HCT116 (cell line): ENCODE measurements around the gene TCEA3. TPM values are rescaled to one million over a fixed set of nuclear protein-coding genes. Genes with fewer than 3 reads are reported as not detected.

Experiments
- ATAC-seq: fragments of 200-7000 bp; cut with Tn5 transposase; 2 replicates; pipeline ENCODE4 v1.9.1; 2020; ENCODE audit warnings: mild to moderate bottlenecking, moderate library complexity
- BruUV-seq: library from RNA; stranded (reverse); fragments of 400-500 nt; replicated peaks from 2 replicates; lab custom pipeline; 2021; lab: Mats Ljungman, UMichigan
- CTCF ChIA-PET: fragments of 300-600 bp; sonication (Branson Sonifier 250); formaldehyde crosslinking; loops from one replicate; lab custom pipeline; 2021; ENCODE audit warnings: antibody characterized with exemption; lab: Charles Lee
- POLR2A ChIA-PET: fragments of 300-600, 350-600 bp; sonication (Branson Sonifier 250); formaldehyde crosslinking; loops from one replicate; lab custom pipeline; 2021; ENCODE audit warnings: antibody characterized with exemption; lab: Charles Lee
- RAD21 ChIA-PET, 2 experiments: fragments of 300-600 bp; sonication (Branson Sonifier 250); formaldehyde crosslinking; loops; one replicate each; lab custom pipeline; 2023; ENCODE audit warnings: low total read pairs in 2 of 2; ENCODE audit not compliant: uncharacterized antibody in 2 of 2, unreplicated experiment in 2 of 2, low non-redundant PET in 1 of 2; lab: Charles Lee
- DNase-seq: peaks from one replicate; pipeline ENCODE4 v3.0.0-alpha.2; 2010; ENCODE audit warnings: low read depth, low spot score
- H2AFZ ChIP-seq: fragments of 200-600 bp; shearing (Covaris generic), sonication (generic); 2 replicates; pipeline ENCODE4 v1.6.1; 2017; ENCODE audit warnings: low read depth, mixed run types, mixed read lengths, antibody characterized with exemption, low read length; ENCODE audit not compliant: poor library complexity, severe bottlenecking
- H3K27ac ChIP-seq: 2 replicates; pipeline ENCODE4 v1.5.1; 2012; ENCODE audit warnings: low read depth, low read length
- H3K27me3 ChIP-seq: fragments of 200-600 bp; sonication (generic); 2 replicates; pipeline ENCODE4 v1.6.1; 2016; ENCODE audit warnings: mixed run types, low read length, mixed read lengths; ENCODE audit not compliant: insufficient read depth
- H3K36me3 ChIP-seq, 2 experiments: fragments of 200-500 bp in 1 of 2; fragments of 200-600 bp in 1 of 2; sonication (Bioruptor generic) in 1 of 2; sonication (generic) in 1 of 2; 2 replicates each; pipeline versions ENCODE4 v1.5.1 to v1.6.1; 2014 to 2016; ENCODE audit warnings: low read length in 2 of 2, inconsistent platforms in 1 of 2, mixed read lengths in 1 of 2, mixed run types in 1 of 2; ENCODE audit not compliant: insufficient read depth in 2 of 2, control insufficient read depth in 1 of 2
- H3K4me1 ChIP-seq, 2 experiments: fragments of 200-600 bp in 1 of 2; sonication (generic) in 1 of 2; 2 replicates each; pipeline versions ENCODE4 v1.5.1 to v1.6.1; 2012 to 2017; ENCODE audit warnings: low read length in 2 of 2, inconsistent platforms in 1 of 2, mild to moderate bottlenecking in 1 of 2, mixed read lengths in 1 of 2, mixed run types in 1 of 2, moderate library complexity in 1 of 2; ENCODE audit not compliant: insufficient read depth in 2 of 2, control insufficient read depth in 1 of 2
- H3K4me2 ChIP-seq: fragments of 200-600 bp; sonication (generic); 2 replicates; pipeline ENCODE4 v1.6.1; 2017; ENCODE audit warnings: mixed run types, low read length, mixed read lengths
- H3K4me3 ChIP-seq, 2 experiments: fragments of 200-600 bp in 1 of 2; sonication (generic) in 1 of 2; replicated peaks in 1 of 2; 2 replicates each; pipeline ENCODE4 v1.5.1; 2011 to 2016; ENCODE audit warnings: low read length in 2 of 2, control low read depth in 1 of 2, low read depth in 1 of 2, mild to moderate bottlenecking in 1 of 2, mixed read lengths in 1 of 2, mixed run types in 1 of 2
- H3K79me2 ChIP-seq: fragments of 200-600 bp; sonication (generic); 2 replicates; pipeline ENCODE4 v1.6.1; 2017; ENCODE audit warnings: mild to moderate bottlenecking, mixed run types, low read length, moderate library complexity, mixed read lengths; ENCODE audit not compliant: insufficient read depth
- H3K9ac ChIP-seq: fragments of 200-600 bp; sonication (generic); 2 replicates; pipeline ENCODE4 v1.6.1; 2016; ENCODE audit warnings: low read length, mixed read lengths
- H3K9me2 ChIP-seq: fragments of 200-600 bp; sonication (generic), shearing (Covaris generic); 2 replicates; pipeline ENCODE4 v1.6.1; 2017; ENCODE audit warnings: mixed run types, mild to moderate bottlenecking, moderate library complexity; ENCODE audit not compliant: insufficient read depth
- H3K9me3 ChIP-seq, 2 experiments: fragments of 200-500 bp in 1 of 2; fragments of 200-600 bp in 1 of 2; sonication (Bioruptor generic) in 1 of 2; sonication (generic) in 1 of 2; 2 replicates each; pipeline ENCODE4 v1.6.1; 2014 to 2017; ENCODE audit warnings: low read length in 2 of 2, mixed read lengths in 2 of 2, inconsistent platforms in 1 of 2, low read depth in 1 of 2, mild to moderate bottlenecking in 1 of 2, mixed run types in 1 of 2, moderate library complexity in 1 of 2; ENCODE audit not compliant: control insufficient read depth in 1 of 2, insufficient read depth in 1 of 2
- H4K20me1 ChIP-seq: fragments of 200-600 bp; sonication (generic), shearing (Covaris generic); 2 replicates; pipeline ENCODE4 v1.6.1; 2017; ENCODE audit warnings: mixed run types, mild to moderate bottlenecking, moderate library complexity; ENCODE audit not compliant: insufficient read depth
- ATF3 ChIP-seq: IDR thresholded peaks from 2 replicates; pipeline ENCODE4 v1.6.1; 2012
- CBX3 ChIP-seq: IDR thresholded peaks from 2 replicates; pipeline ENCODE4 v1.6.1; 2012; ENCODE audit warnings: low read depth
- CEBPB ChIP-seq: IDR thresholded peaks from 2 replicates; pipeline ENCODE4 v1.6.1; 2012; ENCODE audit warnings: low read depth
- CTCF ChIP-seq, 3 experiments: fragments of 200-600 bp in 1 of 3; sonication (generic) in 1 of 3; IDR thresholded peaks in 2 of 3; conservative IDR thresholded peaks in 1 of 3; 2 replicates each; pipeline ENCODE4 v1.5.1; 2012 to 2017; ENCODE audit warnings: low read depth in 2 of 3, low read length in 2 of 3, antibody characterized with exemption in 1 of 3, borderline replicate concordance in 1 of 3, control low read depth in 1 of 3, mild to moderate bottlenecking in 1 of 3, mixed read lengths in 1 of 3, mixed run types in 1 of 3, moderate library complexity in 1 of 3; ENCODE audit not compliant: insufficient read depth in 1 of 3
- EGR1 ChIP-seq: IDR thresholded peaks from 2 replicates; pipeline ENCODE4 v1.6.1; 2012; ENCODE audit warnings: low read depth
- ELF1 ChIP-seq: IDR thresholded peaks from 2 replicates; pipeline ENCODE4 v1.6.1; 2012; ENCODE audit warnings: low read depth, borderline replicate concordance
- EZH2phosphoT487 ChIP-seq: fragments of 200-600 bp; IDR thresholded peaks from 2 replicates; pipeline ENCODE4 v1.6.1; 2018; ENCODE audit warnings: antibody characterized with exemption, borderline replicate concordance
- FOSL1 ChIP-seq: IDR thresholded peaks from 2 replicates; pipeline ENCODE4 v1.6.1; 2012; ENCODE audit warnings: low read depth
- JUND ChIP-seq: IDR thresholded peaks from 2 replicates; pipeline ENCODE4 v1.6.1; 2012
- MAX ChIP-seq: IDR thresholded peaks from 2 replicates; pipeline ENCODE4 v1.6.1; 2012
- POLR2A ChIP-seq: IDR thresholded peaks from 2 replicates; pipeline ENCODE4 v1.7.0; 2011; ENCODE audit warnings: borderline replicate concordance; ENCODE audit not compliant: insufficient read depth, insufficient read length; ENCODE audit errors: extremely low read depth
- RAD21 ChIP-seq: IDR thresholded peaks from 2 replicates; pipeline ENCODE4 v1.6.1; 2012; ENCODE audit warnings: low read depth, mild to moderate bottlenecking
- REST ChIP-seq: IDR thresholded peaks from 2 replicates; pipeline ENCODE4 v1.6.1; 2012; ENCODE audit warnings: low read depth
- SIN3A ChIP-seq: IDR thresholded peaks from 2 replicates; pipeline ENCODE4 v1.6.1; 2012; ENCODE audit warnings: low read depth
- SP1 ChIP-seq: IDR thresholded peaks from 2 replicates; pipeline ENCODE4 v1.6.1; 2012; ENCODE audit warnings: low read depth
- SRF ChIP-seq: IDR thresholded peaks from 2 replicates; pipeline ENCODE4 v1.6.1; 2012; ENCODE audit warnings: low read depth
- TCF7L2 ChIP-seq: IDR thresholded peaks from 2 replicates; pipeline ENCODE4 v1.7.0; 2011; ENCODE audit warnings: borderline replicate concordance, inconsistent platforms; ENCODE audit not compliant: insufficient read depth, insufficient read length; ENCODE audit errors: extremely low read depth
- YY1 ChIP-seq: IDR thresholded peaks from 2 replicates; pipeline ENCODE4 v1.6.1; 2011; ENCODE audit warnings: low read length, low read depth, moderate library complexity, mild to moderate bottlenecking; ENCODE audit not compliant: insufficient replicate concordance; ENCODE audit errors: extremely low read depth
- ZBTB33 ChIP-seq: IDR thresholded peaks from 2 replicates; pipeline ENCODE4 v1.6.1; 2011; ENCODE audit warnings: mild to moderate bottlenecking, low read length, moderate library complexity; ENCODE audit not compliant: insufficient replicate concordance; ENCODE audit errors: extremely low read depth
- ZNF274 ChIP-seq: fragments of 200-500 bp; sonication (Bioruptor generic); IDR thresholded peaks from 2 replicates; pipeline ENCODE4 v1.6.1; 2014; ENCODE audit warnings: mild to moderate bottlenecking, low read depth, low read length, inconsistent platforms
- intact Hi-C: fragments of 100-400 bp; cut with micrococcal nuclease; formaldehyde crosslinking; loops from 2 replicates; pipeline ENCODE4 v1.10.0; 2022
- total RNA-seq: library from RNA; stranded (reverse); gene quantifications from one replicate; pipeline ENCODE4 v1.2.1, GENCODE V29; 2021; ENCODE audit not compliant: unreplicated experiment

The TCEA3 gene
- total RNA-seq, 1 experiment from 2014 or later = 3.7 TPM

GRCh38 chr1:23393706-23394105, 30.8 kb downstream of the TCEA3 start:
- Histone ChIP-seq H3K27ac (no peak overlapping the region), H3K4me2 (no peak overlapping the region; the same call in 1 of the 2 replicates), H3K9me3 (no peaks in the 10 kb centered on the region), H4K20me1 (no peaks in the 10 kb centered on the region), H3K36me3 (no peaks in the 10 kb centered on the region), H2AFZ (no peak overlapping the region), H3K79me2 (no peaks in the 10 kb centered on the region), H3K9ac (no peak overlapping the region), H3K4me1 (peaks cover 0 to 14% of the 10 kb centered on the region in 2 experiments; a peak in 2 of 4 replicates), H3K27me3 (no peaks in the 10 kb centered on the region), H3K4me3 (no peak overlapping the region), H3K9me2 (no peaks in the 10 kb centered on the region)
- ATAC-seq = no peak
- DNase-seq = no peak
- no TSS peak for BruUV-seq
- ChIA-PET RAD21 (no interaction called here), CTCF (interaction anchor here (3.2 kb wide), 1 partner anchor 10 kb away, joined by 15 read pairs; no protein-coding TSS in a partner anchor), POLR2A (interaction anchor here (0.6 to 1.9 kb wide), 3 partner anchors 10 to 93 kb away, joined by 3 to 8 read pairs (median 4); partner anchors contain the start of gene HNRNPR)
- TF ChIP-seq RAD21 (no peak), CEBPB (no peak), SP1 (no peak), SRF (no peak), MAX (no peak), YY1 (no peak), REST (no peak), CTCF (IDR thresholded peaks at IDR 0.05 in 2 of 3, conservative IDR thresholded peaks at IDR 0.05 in 1 of 3; ENCODE audit: borderline replicate concordance in 1 of 3, insufficient read depth in 1 of 3, low read depth in 2 of 3, low read length in 2 of 3) (no peak), SIN3A (no peak), EZH2phosphoT487 (no peak), JUND (no peak), ELF1 (no peak), EGR1 (no peak), ATF3 (no peak), ZNF274 (no peak), CBX3 (no peak), FOSL1 (no peak), TCF7L2 (no peak), POLR2A (no peak), ZBTB33 (no peak)
- intact Hi-C loops = no loop called here
